HG02610 (cell line): ENCODE results near the gene EDN2.

Source experiments
- ATAC-seq: cut with Tn5 transposase; IDR thresholded peaks from one replicate; pipeline ENCODE4 v1.9.1; 2021; ENCODE audit warnings: mild to moderate bottlenecking, moderate library complexity; ENCODE audit not compliant: unreplicated experiment

The EDN2 gene

DNA sequence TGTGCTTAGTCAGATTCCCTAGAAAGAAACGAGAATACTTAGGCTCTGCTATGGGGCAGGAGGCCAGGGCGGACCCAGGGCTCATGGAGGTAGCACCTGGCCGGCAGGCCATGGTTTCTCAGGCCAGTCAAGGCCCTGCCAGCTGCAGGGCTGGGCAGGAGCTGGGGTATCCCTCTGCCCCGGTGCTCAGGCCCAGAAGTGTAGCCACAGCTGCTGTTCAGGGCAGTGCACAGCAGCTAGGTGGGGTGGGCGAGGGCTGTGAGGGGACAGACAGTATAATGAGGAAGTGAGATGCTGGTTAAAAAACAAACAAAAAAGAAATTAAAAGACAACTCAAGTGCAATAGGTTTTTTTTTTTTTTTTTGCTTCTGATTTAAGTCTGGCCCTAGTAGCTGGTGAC, 34.0 kb upstream of the EDN2 start:
- no peak for ATAC-seq

DNA sequence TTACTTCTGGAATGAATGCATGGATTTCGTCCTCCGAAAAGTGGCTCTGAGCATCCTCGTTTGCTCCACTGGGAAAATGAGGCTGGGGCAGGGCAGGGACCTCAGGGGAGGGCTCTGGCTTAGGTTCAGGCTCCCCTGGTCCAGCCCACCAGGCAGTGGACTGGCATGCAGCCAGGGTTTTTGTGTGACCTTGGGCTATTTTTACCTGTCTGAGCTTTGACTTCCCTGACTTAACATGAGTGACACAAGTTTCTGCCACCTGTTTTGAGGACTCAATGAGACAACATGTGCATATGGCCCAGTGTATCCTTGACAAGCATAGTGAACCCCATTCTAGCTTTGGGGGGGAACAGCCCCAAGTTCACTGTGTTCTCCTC, 32.6 kb upstream of the EDN2 start:
- ATAC-seq: no peak

DNA sequence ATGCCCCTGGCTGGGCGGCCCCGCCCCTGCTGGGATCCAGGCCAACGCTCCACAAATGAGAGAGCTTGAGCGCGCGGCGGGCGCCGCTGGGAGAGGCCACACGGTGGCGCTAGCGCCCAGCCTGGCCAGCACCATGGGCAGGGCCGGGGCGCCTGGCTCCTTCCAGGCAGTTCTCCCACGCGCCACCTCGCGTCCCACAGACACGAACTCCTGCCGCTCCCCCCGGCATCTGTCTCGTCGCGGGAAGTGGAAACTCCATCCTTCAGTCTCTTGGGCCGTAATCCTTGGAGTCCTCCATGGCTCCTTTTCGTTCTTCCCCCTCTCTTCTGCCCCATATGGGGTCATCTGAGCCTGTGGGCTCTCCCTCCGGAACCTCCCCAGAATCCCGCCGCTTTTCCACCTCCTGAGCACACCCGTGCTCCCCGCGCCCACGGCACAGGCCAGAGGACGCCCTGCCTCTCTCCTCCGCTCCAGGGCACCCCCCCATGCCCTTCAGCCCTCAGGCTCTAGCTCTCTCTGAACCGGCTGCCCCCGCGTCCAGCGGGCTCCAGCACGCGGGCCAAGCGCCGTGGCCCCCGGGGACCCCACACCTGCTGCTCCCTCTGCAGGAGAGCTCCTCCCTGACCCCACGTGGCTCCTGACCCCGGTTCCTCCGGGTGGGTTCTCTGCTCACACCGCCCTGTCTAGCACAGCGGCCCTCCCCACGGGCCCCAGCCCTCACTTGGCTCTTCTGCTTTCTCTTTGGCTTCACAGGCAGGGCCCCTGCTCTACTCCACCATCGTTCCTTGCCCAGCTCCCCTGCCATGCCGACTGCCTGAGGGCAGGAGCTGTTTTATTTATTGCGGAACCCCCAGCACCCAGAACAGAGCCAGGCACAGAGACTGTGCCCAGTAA, 31.9 kb upstream of the EDN2 start:
- ATAC-seq: peak; percentile 76

DNA sequence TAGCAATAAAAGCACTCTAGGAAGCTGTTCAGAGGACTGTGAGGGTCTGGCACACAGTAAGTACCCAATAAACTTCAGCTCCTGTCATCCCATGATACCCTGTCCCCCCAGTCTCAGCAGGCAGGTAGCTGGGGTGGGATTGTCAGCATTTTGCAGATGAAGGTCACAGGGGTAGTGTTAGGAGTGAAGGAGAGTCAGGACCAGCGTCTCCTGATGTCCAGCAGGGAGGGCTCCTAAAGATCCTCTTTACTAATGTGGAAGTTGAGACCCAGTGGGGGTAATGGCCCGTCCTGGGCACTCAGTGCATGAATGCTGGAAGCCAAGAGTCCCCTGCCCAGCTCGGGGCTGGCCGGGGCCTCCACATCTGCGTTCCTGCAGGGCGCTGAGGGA, 31.3 kb upstream of the EDN2 start:
- no peak for ATAC-seq

DNA sequence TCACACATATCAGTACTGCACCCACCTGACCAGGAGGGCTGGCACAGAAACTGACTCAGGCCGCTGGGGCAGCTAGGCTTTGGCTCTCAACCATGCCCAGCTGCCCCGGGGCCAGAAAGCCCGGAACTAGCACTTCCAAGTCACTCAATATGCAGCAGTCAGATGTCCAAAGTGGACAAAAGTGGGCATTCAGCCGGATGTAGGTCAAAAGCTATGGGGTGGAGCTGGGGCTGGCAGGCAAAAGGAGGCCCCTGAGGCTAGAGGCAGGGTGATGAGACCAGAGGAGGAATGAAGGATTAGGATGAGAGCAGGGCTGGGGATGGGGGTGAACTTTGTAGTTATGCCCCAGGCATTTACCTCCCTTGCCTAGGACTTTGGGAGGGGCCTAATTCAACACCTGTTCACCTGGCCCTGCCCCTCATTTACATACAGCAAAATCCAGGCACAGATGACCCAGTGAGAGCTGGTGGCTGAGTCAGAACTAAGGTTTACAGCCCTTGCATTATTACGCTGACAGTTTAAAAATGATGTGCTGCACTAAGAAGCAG, 30.7 kb upstream of the EDN2 start:
- ATAC-seq: no peak

DNA sequence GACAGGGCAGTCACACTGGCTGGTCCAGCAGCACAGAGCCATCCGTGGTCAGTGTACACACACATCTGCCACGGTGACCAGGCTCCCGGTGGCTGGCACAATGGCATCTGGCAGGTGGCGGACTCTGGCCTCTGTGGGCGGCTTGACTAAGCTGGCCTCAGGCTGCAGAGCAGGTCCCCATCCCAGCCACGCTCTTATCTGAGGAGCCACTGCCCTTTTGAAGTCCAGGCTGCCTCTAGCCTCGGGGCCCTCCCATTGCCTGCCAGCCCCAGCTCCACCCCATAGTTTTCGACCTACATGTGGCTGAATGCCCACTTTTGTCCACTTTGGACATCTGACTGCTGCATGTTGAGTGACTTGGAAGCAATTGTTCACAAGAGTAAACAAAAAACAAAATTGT, 29.9 kb upstream of the EDN2 start:
- ATAC-seq: no peak

DNA sequence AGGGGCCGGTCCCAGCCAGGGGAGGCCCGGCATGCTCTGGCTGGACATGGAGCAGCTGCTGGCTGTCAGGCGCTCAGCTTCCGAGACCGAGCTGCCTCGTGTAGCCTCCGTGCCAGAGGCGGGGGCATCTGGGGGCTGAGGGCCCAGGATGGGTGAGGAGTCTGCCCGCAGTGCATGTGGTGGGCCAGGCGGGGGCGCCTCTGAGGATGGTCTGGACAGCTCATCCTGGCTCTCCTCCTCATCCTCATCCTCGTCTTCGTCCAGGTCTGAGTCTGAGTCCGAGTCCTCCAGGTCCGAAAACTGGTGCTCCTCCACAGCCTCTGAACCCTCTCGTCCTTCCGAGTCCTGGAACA, 28.9 kb upstream of the EDN2 start:
- ATAC-seq: no peak

DNA sequence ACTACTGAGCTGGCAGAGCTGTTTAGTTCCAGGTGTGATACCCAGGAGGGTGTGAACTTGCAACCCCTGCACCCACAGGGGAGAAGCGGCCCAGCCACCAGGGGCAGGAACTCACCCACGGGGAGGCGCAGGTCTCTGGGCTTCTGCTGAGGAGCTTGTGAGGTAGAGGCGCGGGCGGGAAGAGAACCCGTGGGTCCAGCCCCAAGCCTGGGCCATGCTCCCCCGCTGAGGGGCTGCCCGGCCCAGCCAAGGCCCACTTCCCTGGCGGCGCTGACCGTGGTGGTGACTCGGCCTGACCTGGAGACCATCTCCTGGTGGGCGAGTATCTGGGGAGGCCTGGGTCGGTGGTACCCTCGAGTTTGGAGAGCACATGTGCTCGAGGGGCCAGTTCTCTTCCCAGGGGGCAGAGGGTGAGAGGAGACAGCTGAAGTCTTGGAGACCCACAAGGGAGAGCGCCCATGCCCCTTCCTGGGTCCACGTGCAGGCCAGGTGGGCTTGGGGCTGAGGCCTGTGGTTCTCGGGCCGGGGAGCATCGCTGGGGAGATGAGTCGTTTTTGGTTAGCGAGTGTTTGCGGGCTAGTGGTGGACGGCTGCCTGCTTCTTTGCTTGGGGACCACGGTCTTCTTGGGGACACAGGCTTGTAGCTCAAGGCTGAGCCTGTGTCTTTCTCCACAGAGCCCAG, 28.4 kb upstream of the EDN2 start:
- no peak for ATAC-seq

DNA sequence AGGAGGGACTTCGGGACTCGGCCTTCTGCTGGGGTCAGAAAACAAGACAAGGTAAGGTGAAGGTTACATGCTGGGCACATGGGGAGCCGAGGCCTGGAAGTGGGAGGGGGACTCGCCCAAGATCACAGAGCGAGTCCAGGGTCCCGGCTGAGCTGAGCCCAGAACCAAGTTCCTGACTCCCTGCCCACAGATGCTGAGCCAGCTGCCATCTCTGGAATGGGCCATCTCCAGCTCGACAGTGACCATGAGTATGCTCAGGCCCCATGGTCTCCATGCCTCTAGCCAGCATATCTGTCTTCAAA, 26.7 kb upstream of the EDN2 start:
- ATAC-seq: no peak

DNA sequence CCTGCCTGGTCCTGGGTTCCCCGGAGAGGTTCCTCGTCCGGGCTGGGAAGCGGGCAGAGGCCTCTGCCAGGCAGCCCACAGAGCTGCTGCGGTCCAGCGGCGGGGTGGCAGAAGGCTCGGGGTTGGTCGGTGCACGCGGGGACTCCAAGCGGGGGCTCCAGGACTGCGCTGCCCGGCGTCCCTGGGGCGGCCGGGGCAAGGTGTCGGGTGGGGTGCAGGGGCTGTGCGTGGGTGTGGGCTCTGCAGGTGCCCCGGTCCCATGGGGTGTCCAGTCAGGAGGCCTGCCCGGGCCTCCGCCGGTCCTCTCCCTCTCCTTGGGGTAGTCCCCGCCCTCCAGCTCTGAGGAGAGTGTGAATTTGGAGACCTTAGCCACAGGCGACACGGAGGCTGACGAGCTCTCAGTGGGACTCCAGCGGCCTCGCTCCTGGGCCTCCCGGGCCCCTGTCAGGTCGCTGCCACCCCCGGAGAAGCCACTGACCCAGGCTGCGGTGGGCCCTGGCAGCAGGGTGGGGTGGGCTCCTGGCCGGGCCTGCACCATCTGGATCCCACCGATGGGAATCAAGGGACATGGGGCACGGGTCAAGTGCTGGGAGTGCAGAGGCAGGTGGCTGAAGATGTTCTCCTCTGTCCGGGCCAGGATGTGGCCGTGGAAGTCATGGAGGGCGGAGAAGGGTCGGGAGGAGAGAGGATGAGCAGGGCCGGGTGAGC, 26.2 kb upstream of the EDN2 start:
- no peak for ATAC-seq

DNA sequence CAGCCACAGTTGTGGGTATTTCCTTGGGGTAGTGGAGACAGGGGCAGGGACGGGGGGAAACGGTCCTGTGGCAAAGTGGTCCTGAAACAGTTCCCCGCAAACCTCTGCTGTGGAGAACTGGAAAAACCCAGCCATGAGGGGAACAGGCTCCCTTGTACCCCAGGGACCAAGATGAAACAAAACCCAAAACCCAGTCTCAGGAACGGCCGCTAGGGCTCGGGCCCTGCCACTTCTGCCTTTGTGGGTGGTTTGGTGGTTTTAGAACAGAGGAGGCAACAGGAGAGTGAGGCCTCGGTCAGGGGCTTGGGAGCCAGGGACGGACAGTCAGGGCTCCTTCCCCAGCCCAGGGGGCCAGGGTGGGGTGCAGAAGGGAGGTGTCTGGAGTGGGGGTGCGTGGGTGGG, 24.8 kb upstream of the EDN2 start:
- no peak for ATAC-seq

DNA sequence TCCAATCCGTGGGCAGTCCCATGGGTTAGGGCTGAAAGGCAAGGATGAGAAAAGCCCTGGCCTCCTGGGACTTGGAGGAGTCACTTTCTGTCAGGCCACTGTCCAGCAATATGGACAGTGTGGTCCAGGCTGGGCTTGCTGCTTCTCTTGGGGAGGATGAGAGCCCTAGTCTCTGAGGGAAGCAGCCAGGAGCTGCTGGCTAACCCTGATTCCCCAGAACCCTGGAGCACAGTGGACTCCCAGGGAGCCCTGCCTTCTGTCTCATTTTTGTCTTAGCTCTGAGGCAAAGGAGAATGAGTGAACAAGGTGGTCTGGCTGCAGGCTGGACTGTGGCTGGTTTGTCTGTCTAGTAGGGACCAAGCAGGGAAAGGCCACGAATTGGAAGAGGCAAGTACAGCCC, 23.8 kb upstream of the EDN2 start:
- ATAC-seq: no peak

DNA sequence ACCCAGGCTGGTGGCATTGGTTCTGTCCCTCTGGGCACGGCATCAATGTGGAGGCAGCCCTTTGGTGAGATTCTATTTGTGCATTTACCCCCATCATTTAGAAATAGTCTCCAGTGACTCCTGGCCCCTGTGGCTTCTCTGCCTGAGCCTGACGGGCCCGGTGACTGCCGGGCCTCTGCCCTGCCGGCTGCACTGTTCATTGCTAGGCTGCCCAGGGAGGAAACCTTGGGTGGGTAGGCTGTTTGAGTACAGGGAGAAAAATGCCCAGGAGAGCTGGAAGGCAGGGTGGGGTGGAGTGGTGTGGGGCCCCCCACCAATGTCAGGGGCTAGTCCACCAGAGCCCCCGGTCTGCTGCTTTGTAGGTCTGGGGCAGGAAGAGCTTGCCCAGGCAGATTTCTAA, 23.4 kb upstream of the EDN2 start:
- no peak for ATAC-seq

DNA sequence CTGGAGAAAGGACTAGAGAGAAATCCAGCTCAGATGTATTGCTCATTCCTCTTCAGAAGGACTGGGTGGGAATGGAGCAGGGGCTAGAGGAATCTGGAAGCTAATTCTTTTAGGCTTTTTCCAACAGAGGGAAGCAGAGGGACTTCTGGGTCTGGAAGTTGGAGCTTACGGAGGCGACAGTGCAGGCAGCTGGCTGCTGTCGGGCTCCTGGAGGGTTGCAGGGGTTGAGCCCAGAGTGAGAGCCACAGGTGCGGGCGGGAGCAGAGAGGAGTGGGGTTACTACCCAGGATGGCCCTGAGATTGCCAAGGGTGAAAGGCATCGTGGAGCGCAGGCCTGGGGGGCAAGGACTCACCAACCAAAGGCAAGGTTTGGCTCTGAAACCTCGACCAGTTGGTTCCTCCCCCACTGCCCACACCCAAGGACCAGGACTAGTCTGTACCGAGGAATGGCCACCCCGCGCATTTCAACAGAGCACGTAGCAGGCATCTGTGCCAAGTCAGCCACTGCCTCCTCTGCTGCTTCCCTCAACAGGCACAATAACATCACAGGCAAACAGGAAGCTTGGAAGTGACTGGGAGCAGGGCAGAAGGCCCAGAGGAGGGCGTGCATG, 22.7 kb upstream of the EDN2 start:
- ATAC-seq: no peak

DNA sequence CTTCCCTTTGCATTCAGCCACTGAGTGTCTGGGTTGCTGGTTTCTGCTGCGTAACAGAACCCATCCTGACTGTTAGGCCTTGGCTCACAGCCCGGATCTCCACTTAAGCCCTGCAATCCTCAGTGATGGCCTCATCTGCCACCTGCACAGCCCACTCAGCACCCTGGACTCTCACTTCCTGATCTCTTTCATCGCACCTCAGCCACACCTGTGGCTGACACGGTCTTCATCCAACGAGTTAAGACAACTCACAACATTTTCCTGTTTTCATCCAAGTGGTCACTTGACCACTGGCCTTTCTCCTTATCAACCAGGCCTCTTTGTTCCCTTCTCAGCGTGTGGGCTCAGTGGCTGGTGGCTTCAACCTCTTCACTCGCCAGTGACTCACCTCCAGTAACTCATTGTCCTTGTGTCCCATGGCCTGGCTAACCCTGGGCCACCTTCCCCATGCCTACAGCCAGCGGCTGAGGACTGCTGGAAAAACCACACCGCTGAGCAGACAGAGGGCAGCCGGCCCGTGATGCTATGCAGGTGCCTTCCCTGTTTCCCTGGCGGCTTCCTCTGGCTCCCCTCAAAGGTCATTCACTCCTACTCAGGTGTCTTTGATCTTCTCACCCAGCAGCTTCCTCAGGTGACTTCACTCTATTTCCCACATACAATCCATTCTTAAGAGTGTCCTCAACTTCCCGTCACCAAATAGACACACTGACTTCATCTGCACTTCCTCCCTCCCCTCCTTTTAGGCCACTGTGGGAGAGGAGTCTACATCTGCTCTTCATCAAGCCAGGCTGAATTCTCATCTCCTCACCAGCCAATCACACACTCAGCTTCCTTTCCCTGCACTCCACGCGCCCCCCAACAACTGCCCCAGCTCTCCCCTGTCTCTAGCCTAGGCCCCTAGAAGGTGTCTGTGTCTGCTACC, 19.9 kb upstream of the EDN2 start:
- ATAC-seq: no peak

DNA sequence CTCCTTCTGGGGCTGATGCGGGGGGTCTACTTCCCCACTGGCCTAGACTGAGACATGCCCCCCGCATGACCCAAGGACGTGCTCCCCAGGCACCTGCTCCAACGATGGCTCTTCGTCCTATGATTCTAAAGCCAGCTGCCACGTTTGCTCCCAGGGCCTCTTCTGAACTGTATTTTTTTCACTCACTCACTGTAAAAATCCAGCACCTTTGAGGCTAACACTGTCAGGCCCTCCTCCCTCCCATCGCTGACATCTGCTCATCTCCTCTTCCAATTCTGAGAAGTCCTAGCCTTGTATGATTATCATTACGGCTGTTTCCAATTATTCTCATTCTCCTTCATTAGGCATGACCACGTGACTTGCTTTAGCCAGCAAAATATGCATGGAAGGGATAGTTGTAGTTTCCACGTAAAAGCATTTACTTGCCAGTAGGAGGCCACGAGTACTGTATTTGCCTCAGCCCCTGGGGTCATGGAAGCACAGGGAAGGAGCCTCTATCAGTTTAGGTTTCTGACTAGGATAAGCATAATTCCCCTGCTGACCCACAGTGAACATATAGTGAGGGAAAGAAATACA, 19.1 kb upstream of the EDN2 start:
- no peak for ATAC-seq

DNA sequence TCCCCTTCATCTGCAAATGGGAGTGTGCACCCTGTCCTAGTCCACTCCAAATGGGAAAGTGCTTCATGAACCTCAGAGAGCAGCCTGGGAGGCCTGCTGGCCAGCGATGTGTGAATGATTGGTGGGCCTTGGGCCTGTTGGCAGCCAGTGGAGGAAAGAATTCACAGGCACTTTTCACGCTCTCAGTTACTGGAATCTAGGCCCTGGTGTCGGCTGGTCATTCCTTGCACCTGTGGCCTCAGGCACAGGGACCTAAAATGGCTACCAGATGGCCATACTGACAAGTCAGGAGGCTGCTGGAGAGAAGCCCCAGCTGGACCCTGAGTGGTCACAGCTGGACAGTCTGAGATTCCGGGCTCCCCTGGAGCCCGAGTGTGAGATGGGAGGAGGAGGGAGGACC, 18.4 kb upstream of the EDN2 start:
- no peak for ATAC-seq

DNA sequence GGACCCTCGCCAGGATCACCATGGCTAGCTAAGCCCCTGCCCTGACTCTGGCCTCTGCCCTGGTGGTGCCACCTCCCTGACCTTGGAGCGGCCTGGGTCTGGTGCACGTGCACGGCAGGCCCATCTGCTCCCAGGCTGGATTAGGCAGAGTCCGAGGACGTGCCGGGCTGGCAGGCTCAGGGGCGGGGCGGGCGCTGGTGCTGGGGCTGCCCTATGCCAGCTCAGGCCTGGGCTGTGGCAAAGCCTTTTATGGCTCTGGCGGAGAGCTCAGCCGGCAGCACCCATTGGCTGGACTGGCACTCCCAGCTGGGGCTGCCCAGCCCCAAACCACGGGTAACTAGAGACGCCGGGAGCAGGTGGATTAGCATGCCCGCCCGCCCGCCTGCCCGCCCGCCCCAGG, 17.1 kb upstream of the EDN2 start:
- no peak for ATAC-seq

DNA sequence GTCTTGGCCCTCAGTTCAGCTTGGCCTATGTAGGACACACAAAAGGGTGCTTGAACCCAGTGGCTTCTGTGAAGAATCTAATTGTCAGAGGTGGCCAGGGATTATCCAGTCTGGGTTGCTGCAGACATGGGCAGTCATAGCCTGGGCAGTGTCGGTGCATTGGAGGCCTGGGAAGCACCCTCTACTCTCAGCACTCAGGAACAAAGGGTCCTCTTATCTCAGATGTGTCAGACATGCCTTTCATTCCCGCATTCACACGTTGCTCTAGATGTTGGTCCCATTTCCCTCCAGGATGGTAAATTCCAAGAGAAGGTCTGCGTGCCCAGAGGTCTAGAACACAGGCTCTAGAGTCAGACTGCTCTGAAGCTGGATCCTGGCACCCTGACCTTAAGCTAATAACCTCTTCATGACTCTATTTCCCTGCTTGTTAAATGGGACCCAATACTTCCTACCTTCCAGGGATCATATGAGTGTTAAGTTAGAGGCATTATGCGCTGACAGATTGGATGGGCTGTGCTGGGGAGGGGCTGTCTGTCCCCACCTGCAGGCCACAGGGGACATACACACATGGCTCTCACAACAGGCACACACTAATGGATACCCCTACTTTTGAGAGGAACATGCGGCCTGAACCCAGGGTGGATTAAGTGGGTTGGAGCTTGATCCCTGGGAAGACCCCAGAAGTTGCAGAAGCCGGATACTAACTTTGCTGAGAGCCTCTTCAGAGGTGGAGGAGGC, 16.5 kb upstream of the EDN2 start:
- no peak for ATAC-seq
